GM12878 (cell line): Measurements from ENCODE around the gene TRPM6. TPM values are rescaled to one million over a fixed set of nuclear protein-coding genes. Genes with fewer than 3 reads are reported as not detected.

ENCODE experiments used
- ATAC-seq: fragments of 200-7000 bp; cut with Tn5 transposase; 3 replicates; pipeline ENCODE4 v1.9.1; 2020; ENCODE audit warnings: mild to moderate bottlenecking, moderate library complexity
- BruUV-seq: library from RNA; stranded (reverse); fragments of 400-500 nt; replicated peaks from 2 replicates; lab custom pipeline; 2021; lab: Mats Ljungman, UMichigan
- CTCF ChIA-PET: fragments of 300-600 bp; sonication (Branson Sonifier 250); formaldehyde crosslinking; extraction: SDS; loops from one replicate; lab custom pipeline; 2021; ENCODE audit warnings: inconsistent platforms; lab: Yijun Ruan, JAX
- POLR2A ChIA-PET: fragments of 350-600 bp; formaldehyde crosslinking; extraction: SDS; loops from one replicate; lab custom pipeline; 2021; ENCODE audit warnings: inconsistent platforms; lab: Charles Lee
- RAD21 ChIA-PET: fragments of 300-600 bp; sonication (Branson Sonifier 250); formaldehyde crosslinking; loops from one replicate; lab custom pipeline; 2023; ENCODE audit warnings: antibody characterized with exemption; ENCODE audit not compliant: unreplicated experiment; lab: Charles Lee
- SMC1A ChIA-PET: fragments of 300-600 bp; sonication (Branson Sonifier 250); formaldehyde crosslinking; loops from one replicate; lab custom pipeline; 2023; ENCODE audit not compliant: unreplicated experiment, uncharacterized antibody; lab: Charles Lee
- DNase-seq: peaks from one replicate; pipeline ENCODE4 v3.0.0-alpha.2; 2011; ENCODE audit warnings: low read depth, low spot score
- FAIRE-seq: peaks from 3 replicates; lab custom pipeline; 2011; peaks lifted over from hg19 to GRCh38; lab: Jason Lieb, UNC
- H2AFZ ChIP-seq: 2 replicates; pipeline ENCODE4 v1.6.0; 2011; ENCODE audit warnings: low read depth, low read length, control low read depth; ENCODE audit not compliant: control insufficient read depth
- H3K27ac ChIP-seq: 2 replicates; pipeline ENCODE4 v1.5.1; 2011; ENCODE audit warnings: control low read depth; ENCODE audit not compliant: control insufficient read depth, insufficient read depth
- H3K27me3 ChIP-seq, 2 experiments: replicated peaks in 1 of 2; 2 replicates each; pipeline versions ENCODE4 v1.6.0 to v1.6.1; 2011; ENCODE audit warnings: low read length in 1 of 2; ENCODE audit not compliant: control insufficient read depth in 2 of 2, insufficient read depth in 2 of 2
- H3K36me3 ChIP-seq, 2 experiments: 2 replicates each; pipeline ENCODE4 v1.5.1; 2011; ENCODE audit warnings: low read length in 1 of 2; ENCODE audit not compliant: control insufficient read depth in 2 of 2, insufficient read depth in 2 of 2
- H3K4me1 ChIP-seq: 2 replicates; pipeline ENCODE4 v1.6.1; 2011; ENCODE audit warnings: mild to moderate bottlenecking, low read length, moderate library complexity, mixed read lengths; ENCODE audit not compliant: control insufficient read depth, insufficient read depth
- H3K4me2 ChIP-seq: 2 replicates; pipeline ENCODE4 v1.6.0; 2011; ENCODE audit warnings: control low read depth; ENCODE audit not compliant: control insufficient read depth, insufficient read depth
- H3K4me3 ChIP-seq: fragments of 200-600 bp; sonication (generic); 2 replicates; pipeline ENCODE4 v1.5.1; 2016
- H3K79me2 ChIP-seq: 2 replicates; pipeline ENCODE4 v1.6.0; 2011; ENCODE audit warnings: low read length; ENCODE audit not compliant: control insufficient read depth, insufficient read depth
- H3K9ac ChIP-seq: 2 replicates; pipeline ENCODE4 v1.8.0; 2011; ENCODE audit warnings: low read length, control low read depth, mixed read lengths; ENCODE audit not compliant: control insufficient read depth, insufficient read depth
- H3K9me3 ChIP-seq: replicated peaks from 3 replicates; pipeline ENCODE4 v1.5.1; 2011; ENCODE audit warnings: mild to moderate bottlenecking, low read length; ENCODE audit not compliant: control insufficient read depth, insufficient read depth
- H4K20me1 ChIP-seq: 2 replicates; pipeline ENCODE4 v1.6.0; 2011; ENCODE audit not compliant: control insufficient read depth, insufficient read depth
- ETV6 ChIP-seq, 2 experiments: fragments of 450-650 bp in 1 of 2; IDR thresholded peaks in 1 of 2; conservative IDR thresholded peaks in 1 of 2; 2 replicates each; pipeline ENCODE4 v1.6.1; 2014; ENCODE audit warnings: antibody characterized with exemption in 1 of 2, borderline replicate concordance in 1 of 2, low read depth in 1 of 2, mild to moderate bottlenecking in 1 of 2, moderate library complexity in 1 of 2
- GATAD2B ChIP-seq: fragments of 450-650 bp; conservative IDR thresholded peaks from 2 replicates; pipeline ENCODE4 v1.6.1; 2017; ENCODE audit warnings: low read depth, mild to moderate bottlenecking, moderate library complexity
- MEF2A ChIP-seq: IDR thresholded peaks from 2 replicates; pipeline ENCODE4 v1.6.1; 2011; ENCODE audit warnings: low read depth, mild to moderate bottlenecking, low read length, moderate library complexity; ENCODE audit not compliant: insufficient read depth
- MXI1 ChIP-seq: fragments of 150-350 bp; IDR thresholded peaks from 2 replicates; pipeline ENCODE4 v1.6.1; 2011; ENCODE audit warnings: low read depth, mild to moderate bottlenecking, inconsistent platforms, low read length, improper control_type of control experiment
- RCOR1 ChIP-seq: conservative IDR thresholded peaks from 2 replicates; pipeline ENCODE4 v1.6.1; 2012; ENCODE audit warnings: low read depth, low read length, improper control_type of control experiment
- SMARCA5 ChIP-seq: fragments of 450-650 bp; IDR thresholded peaks from 2 replicates; pipeline ENCODE4 v1.6.1; 2017; ENCODE audit warnings: mild to moderate bottlenecking
- ZBTB33 ChIP-seq: fragments of 450-650 bp; IDR thresholded peaks from 2 replicates; pipeline ENCODE4 v1.6.1; 2017; ENCODE audit warnings: mild to moderate bottlenecking
- ZNF207 ChIP-seq: fragments of 450-650 bp; IDR thresholded peaks from 2 replicates; pipeline ENCODE4 v1.6.1; 2014; ENCODE audit warnings: antibody characterized with exemption, mild to moderate bottlenecking, borderline replicate concordance
- WGBS: methylation state at CpG from one replicate; pipeline ENCODE4 v1.1.6; 2016; ENCODE audit warnings: low lambda C conversion rate; ENCODE audit not compliant: insufficient replicate concordance, insufficient coverage; ENCODE audit errors: missing lambda C conversion rate; 5-methylcytosine and 5-hydroxymethylcytosine counted together
- in situ Hi-C: fragments of 300-500 bp; cut with MboI; formaldehyde crosslinking; loops from 9 replicates; pipeline ENCODE4 v1.14.3; 2018; ENCODE audit warnings: mixed read lengths
- intact Hi-C: fragments of 100-400 bp; cut with micrococcal nuclease; formaldehyde crosslinking; loops from one replicate; pipeline ENCODE4 v1.14.2; 2022; ENCODE audit not compliant: unreplicated experiment
- polyA plus RNA-seq, 11 experiments: library from polyadenylated mRNA; depleted of rRNA in 4 of 11; unstranded in 6 of 11; stranded (reverse) in 5 of 11; fragments of >200 nt; fragmentation: Nextera tagmentation in 4 of 11; fragmentation: Illumina TruSeq in 1 of 11; extraction: Ambion mirVana in 4 of 11; extraction: Trizol in 1 of 11; gene quantifications; 1 replicate in 1 of 11; 2 replicates in 10 of 11; pipeline versions ENCODE4 v1.2.1 to v1.2.3, GENCODE V29; 2011 to 2016; ENCODE audit warnings: inconsistent platforms in 2 of 11, missing spikeins in 2 of 11, low read depth in 1 of 11
- total RNA-seq, 4 experiments: library from RNA; depleted of rRNA in 3 of 4; stranded (reverse); fragments of >200 nt in 3 of 4; fragmentation: Illumina TruSeq in 1 of 4; extraction: Trizol in 1 of 4; gene quantifications; 2 replicates each; pipeline versions ENCODE4 v1.2.1 to v1.2.3, GENCODE V29; 2013 to 2021
- TF ChIP-seq, protein P1 (sequence below): fragments of 450-650 bp; IDR thresholded peaks from 2 replicates; pipeline ENCODE4 v1.6.1; 2016; ENCODE audit warnings: mild to moderate bottlenecking, moderate library complexity, borderline replicate concordance

TRPM6 gene
- total and polyA plus RNA-seq, 10 of the 15 experiments (the other 5 are each of a cell fraction or from before 2014, with no cell fraction given) = under 0.01 to 0.34 (median 0.05) TPM; not detected in 1

- ChIA-PET POLR2A (no interaction called here), RAD21 (no interaction called here), SMC1A (interaction anchor here (0.6 kb wide), 1 partner anchor 1957 kb away, joined by 3 read pairs; no protein-coding TSS in a partner anchor), CTCF (interaction anchor here (1.2 to 2.0 kb wide), 2 partner anchors 22 to 27 kb away, joined by 3 to 6 read pairs; no protein-coding TSS in a partner anchor)
- 59% methylated on average over 6 of the region's 7 CpGs for WGBS
- no peak overlapping the region for H3K4me3 ChIP-seq
- H3K27me3 ChIP-seq = no peaks in the 10 kb centered on the region
- DNase-seq (no peak), FAIRE-seq (no peak), ATAC-seq (no peak)
- no peak for TF ChIP-seq RCOR1
- TF ChIP-seq MXI1 = no peak
- TF ChIP-seq ZNF207 = no peak
- no peak for TF ChIP-seq SMARCA5
- no peak for TF ChIP-seq ETV6 (conservative IDR thresholded peaks at IDR 0.05 in 1 of 2, IDR thresholded peaks at IDR 0.05 in 1 of 2; ENCODE audit: borderline replicate concordance in 1 of 2, low read depth in 1 of 2)
- TF ChIP-seq GATAD2B = no peak
- TF ChIP-seq MEF2A = no peak
- TF ChIP-seq, protein P1, sequence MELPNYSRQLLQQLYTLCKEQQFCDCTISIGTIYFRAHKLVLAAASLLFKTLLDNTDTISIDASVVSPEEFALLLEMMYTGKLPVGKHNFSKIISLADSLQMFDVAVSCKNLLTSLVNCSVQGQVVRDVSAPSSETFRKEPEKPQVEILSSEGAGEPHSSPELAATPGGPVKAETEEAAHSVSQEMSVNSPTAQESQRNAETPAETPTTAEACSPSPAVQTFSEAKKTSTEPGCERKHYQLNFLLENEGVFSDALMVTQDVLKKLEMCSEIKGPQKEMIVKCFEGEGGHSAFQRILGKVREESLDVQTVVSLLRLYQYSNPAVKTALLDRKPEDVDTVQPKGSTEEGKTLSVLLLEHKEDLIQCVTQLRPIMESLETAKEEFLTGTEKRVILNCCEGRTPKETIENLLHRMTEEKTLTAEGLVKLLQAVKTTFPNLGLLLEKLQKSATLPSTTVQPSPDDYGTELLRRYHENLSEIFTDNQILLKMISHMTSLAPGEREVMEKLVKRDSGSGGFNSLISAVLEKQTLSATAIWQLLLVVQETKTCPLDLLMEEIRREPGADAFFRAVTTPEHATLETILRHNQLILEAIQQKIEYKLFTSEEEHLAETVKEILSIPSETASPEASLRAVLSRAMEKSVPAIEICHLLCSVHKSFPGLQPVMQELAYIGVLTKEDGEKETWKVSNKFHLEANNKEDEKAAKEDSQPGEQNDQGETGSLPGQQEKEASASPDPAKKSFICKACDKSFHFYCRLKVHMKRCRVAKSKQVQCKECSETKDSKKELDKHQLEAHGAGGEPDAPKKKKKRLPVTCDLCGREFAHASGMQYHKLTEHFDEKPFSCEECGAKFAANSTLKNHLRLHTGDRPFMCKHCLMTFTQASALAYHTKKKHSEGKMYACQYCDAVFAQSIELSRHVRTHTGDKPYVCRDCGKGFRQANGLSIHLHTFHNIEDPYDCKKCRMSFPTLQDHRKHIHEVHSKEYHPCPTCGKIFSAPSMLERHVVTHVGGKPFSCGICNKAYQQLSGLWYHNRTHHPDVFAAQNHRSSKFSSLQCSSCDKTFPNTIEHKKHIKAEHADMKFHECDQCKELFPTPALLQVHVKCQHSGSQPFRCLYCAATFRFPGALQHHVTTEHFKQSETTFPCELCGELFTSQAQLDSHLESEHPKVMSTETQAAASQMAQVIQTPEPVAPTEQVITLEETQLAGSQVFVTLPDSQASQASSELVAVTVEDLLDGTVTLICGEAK = no peak
- TF ChIP-seq ZBTB33 = no peak
- H2AFZ ChIP-seq = no peak overlapping the region
- H4K20me1 ChIP-seq = no peaks in the 10 kb centered on the region
- H3K9ac ChIP-seq = no peak overlapping the region
- in situ Hi-C loops (no loop called here), intact Hi-C loops (no loop called here)
- H3K4me1 ChIP-seq = no peaks in the 10 kb centered on the region
- BruUV-seq = no TSS peak
- no peaks in the 10 kb centered on the region for H3K79me2 ChIP-seq
- H3K9me3 ChIP-seq = no peaks in the 10 kb centered on the region
- H3K36me3 ChIP-seq = no peaks in the 10 kb centered on the region
- H3K4me2 ChIP-seq = no peak overlapping the region
- no peak overlapping the region for H3K27ac ChIP-seq
These were observed 87.5 kb downstream of the TRPM6 start for GRCh38 chr9:74800226-74800625.
